ENCODE results near the gene BEND5. TPM values are rescaled to one million over a fixed set of nuclear protein-coding genes. Genes with fewer than 3 reads are reported as not detected.

BEND5 gene
- total RNA-seq, 2 donors from 2014 or later = 4.9 to 5.2 TPM

- TF ChIP-seq CTCF (IDR thresholded peaks at IDR 0.05) (no peak), POLR2AphosphoS5 (IDR thresholded peaks at IDR 0.05) (no peak), POLR2A (IDR thresholded peaks at IDR 0.05) (no peak)
- H3K27ac ChIP-seq = no peak overlapping the region
- WGBS = 97% methylated on average over 18 of the region's 18 CpGs
- H3K27me3 ChIP-seq (replicated peaks; ENCODE audit: insufficient read depth) = no peaks in the 10 kb centered on the region
- H3K9me3 ChIP-seq = no peaks in the 10 kb centered on the region
- no peaks in the 10 kb centered on the region for H3K4me1 ChIP-seq (replicated peaks)
- H3K4me3 ChIP-seq = no peak overlapping the region
- no peak for DNase-seq (ENCODE audit: low spot score)
- intact Hi-C loops (cut with DNase I) = no loop called here
- no peaks in the 10 kb centered on the region for H3K36me3 ChIP-seq
Measured at GRCh38 chr1:48758976-48759375, 17.7 kb downstream of the BEND5 start.

- Histone ChIP-seq H3K27ac (no peak overlapping the region), H3K36me3 (no peaks in the 10 kb centered on the region), H3K27me3 (replicated peaks; ENCODE audit: insufficient read depth) (no peaks in the 10 kb centered on the region), H3K9me3 (no peaks in the 10 kb centered on the region), H3K4me3 (no peak overlapping the region), H3K4me1 (replicated peaks) (no peaks in the 10 kb centered on the region)
- DNase-seq (ENCODE audit: low spot score) = no peak
- WGBS = 99% methylated on average over 2 of the region's 2 CpGs
- intact Hi-C loops (cut with DNase I) = no loop called here
- TF ChIP-seq POLR2A (IDR thresholded peaks at IDR 0.05) (no peak), POLR2AphosphoS5 (IDR thresholded peaks at IDR 0.05) (no peak), CTCF (IDR thresholded peaks at IDR 0.05) (no peak)
Measured at GRCh38 chr1:48757363-48757762, 19.3 kb downstream of the BEND5 start.

- intact Hi-C loops (cut with DNase I) = no loop called here
- no peak overlapping the region for H3K4me3 ChIP-seq
- DNase-seq (ENCODE audit: low spot score) = no peak
- H3K27ac ChIP-seq = no peak overlapping the region
- H3K36me3 ChIP-seq = no peaks in the 10 kb centered on the region
- no peaks in the 10 kb centered on the region for H3K27me3 ChIP-seq (replicated peaks; ENCODE audit: insufficient read depth)
- 100% methylated on average over 1 of the region's 1 CpG for WGBS
- TF ChIP-seq POLR2AphosphoS5 (IDR thresholded peaks at IDR 0.05) (no peak), CTCF (IDR thresholded peaks at IDR 0.05) (no peak), POLR2A (IDR thresholded peaks at IDR 0.05) (no peak)
- no peaks in the 10 kb centered on the region for H3K4me1 ChIP-seq (replicated peaks)
- no peaks in the 10 kb centered on the region for H3K9me3 ChIP-seq
Measured at GRCh38 chr1:48756683-48757316, 19.9 kb downstream of the BEND5 start.

- Histone ChIP-seq H3K4me1 (replicated peaks) (no peaks in the 10 kb centered on the region), H3K36me3 (no peaks in the 10 kb centered on the region), H3K4me3 (no peak overlapping the region), H3K9me3 (no peaks in the 10 kb centered on the region), H3K27ac (no peak overlapping the region), H3K27me3 (replicated peaks; ENCODE audit: insufficient read depth) (no peaks in the 10 kb centered on the region)
- 50% methylated on average over 1 of the region's 1 CpG for WGBS
- DNase-seq (ENCODE audit: low spot score) = no peak
- TF ChIP-seq POLR2AphosphoS5 (IDR thresholded peaks at IDR 0.05) (no peak), POLR2A (IDR thresholded peaks at IDR 0.05) (no peak), CTCF (IDR thresholded peaks at IDR 0.05) (no peak)
- intact Hi-C loops (cut with DNase I) = no loop called here
Measured at GRCh38 chr1:48753293-48753692, 23.4 kb downstream of the BEND5 start.

GRCh38 chr1:48750109-48750508 is 26.6 kb downstream of the BEND5 start:
- Histone ChIP-seq H3K27me3 (replicated peaks; ENCODE audit: insufficient read depth) (no peaks in the 10 kb centered on the region), H3K4me3 (no peak overlapping the region), H3K36me3 (no peaks in the 10 kb centered on the region), H3K4me1 (replicated peaks) (no peaks in the 10 kb centered on the region), H3K27ac (no peak overlapping the region), H3K9me3 (no peaks in the 10 kb centered on the region)
- intact Hi-C loops (cut with DNase I) = no loop called here
- DNase-seq (ENCODE audit: low spot score) = no peak
- no peak for TF ChIP-seq POLR2AphosphoS5 (IDR thresholded peaks at IDR 0.05)
- TF ChIP-seq CTCF (IDR thresholded peaks at IDR 0.05) = no peak
- no peak for TF ChIP-seq POLR2A (IDR thresholded peaks at IDR 0.05)
- WGBS = 79% methylated on average over 1 of the region's 1 CpG

Data from prostate gland (tissue), 2 donors.